Breast epithelium (tissue), 3 donors: ENCODE data around the gene CACNA1B.

Experiments
- CTCF ChIP-seq, 3 donors: fragments of 450-650 bp; IDR thresholded peaks; one replicate each; pipeline ENCODE4 v1.5.1; 2016 to 2017; ENCODE audit warnings: antibody characterized with exemption in 3 of 3, mild to moderate bottlenecking in 3 of 3, moderate library complexity in 3 of 3
- POLR2AphosphoS5 ChIP-seq, 3 donors: sonication (generic); formaldehyde crosslinking; IDR thresholded peaks; one replicate each; pipeline ENCODE4 v1.6.1; 2017; ENCODE audit warnings: antibody characterized with exemption in 3 of 3

- TF ChIP-seq CTCF (IDR thresholded peaks at IDR 0.05) (no peak), POLR2AphosphoS5 (IDR thresholded peaks at IDR 0.05) (no peak)
These were observed 7.2 kb upstream of the CACNA1B start for GRCh38 chr9:137870432-137870831.
